Left renal pelvis (tissue), 4 donors: ENCODE data around the gene CHRM5. TPM values are rescaled to one million over a fixed set of nuclear protein-coding genes. Genes with fewer than 3 reads are reported as not detected.

Experiments
- DNase-seq, 4 donors: peaks; one replicate each; pipeline ENCODE4 v3.0.0-alpha.2; 2013; ENCODE audit warnings: low read depth in 4 of 4, low spot score in 3 of 4
- polyA plus RNA-seq, 4 donors: library from polyadenylated mRNA; unstranded; fragments of 120-200 nt; gene quantifications; one replicate each; pipeline ENCODE4 v1.2.1, GENCODE V29; 2013; ENCODE audit not compliant: insufficient read length in 4 of 4

The CHRM5 gene, protein sequence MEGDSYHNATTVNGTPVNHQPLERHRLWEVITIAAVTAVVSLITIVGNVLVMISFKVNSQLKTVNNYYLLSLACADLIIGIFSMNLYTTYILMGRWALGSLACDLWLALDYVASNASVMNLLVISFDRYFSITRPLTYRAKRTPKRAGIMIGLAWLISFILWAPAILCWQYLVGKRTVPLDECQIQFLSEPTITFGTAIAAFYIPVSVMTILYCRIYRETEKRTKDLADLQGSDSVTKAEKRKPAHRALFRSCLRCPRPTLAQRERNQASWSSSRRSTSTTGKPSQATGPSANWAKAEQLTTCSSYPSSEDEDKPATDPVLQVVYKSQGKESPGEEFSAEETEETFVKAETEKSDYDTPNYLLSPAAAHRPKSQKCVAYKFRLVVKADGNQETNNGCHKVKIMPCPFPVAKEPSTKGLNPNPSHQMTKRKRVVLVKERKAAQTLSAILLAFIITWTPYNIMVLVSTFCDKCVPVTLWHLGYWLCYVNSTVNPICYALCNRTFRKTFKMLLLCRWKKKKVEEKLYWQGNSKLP
- polyA plus RNA-seq = under 1 TPM; 0.09 to 0.29 (median 0.12) TPM

DNA sequence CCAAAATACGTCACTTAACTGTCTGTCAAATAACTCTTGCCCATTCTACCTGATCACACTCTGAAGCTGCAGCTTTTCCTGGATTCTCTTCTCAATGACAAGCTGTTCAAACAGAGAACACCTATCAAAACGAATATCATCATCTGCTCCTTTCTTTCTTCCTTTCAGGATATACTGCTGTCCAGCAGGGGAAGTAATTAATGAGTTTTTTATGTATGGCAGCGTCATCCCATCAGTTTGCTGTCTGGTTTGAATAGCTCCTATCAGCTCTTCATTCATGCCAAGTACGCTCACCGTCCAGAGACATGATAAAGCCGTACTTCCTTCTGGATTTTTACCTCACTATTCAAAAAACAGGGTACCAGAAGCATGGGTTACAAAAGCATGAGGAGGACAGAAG lies at the start of gene CHRM5:
TSS of gene CHRM5 (plus strand) at position 274 of the 400 bp plus-strand sequence. CDS start 94,221 bp downstream, outside the sequence.
- no peak for DNase-seq

DNA sequence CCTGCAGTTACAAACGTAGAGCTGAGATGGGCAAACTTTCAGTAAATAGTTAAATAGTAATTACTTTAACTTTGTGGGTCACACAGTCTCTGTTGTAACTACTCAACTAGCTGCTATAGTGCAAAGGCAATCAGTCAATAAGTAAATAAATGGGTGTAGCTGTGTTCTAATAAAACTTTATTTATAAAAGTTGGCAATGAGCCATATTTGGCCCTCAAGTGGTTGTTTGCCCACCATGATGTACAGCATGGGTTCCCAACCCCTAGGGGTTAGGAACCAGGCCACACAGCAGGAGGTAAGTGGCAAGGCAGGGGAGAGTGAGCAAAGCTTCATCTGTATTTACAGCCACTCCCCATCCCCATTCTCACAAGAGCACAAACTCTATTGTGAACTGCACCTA lies 44.9 kb upstream of the CHRM5 start:
- DNase-seq = no peak

DNA sequence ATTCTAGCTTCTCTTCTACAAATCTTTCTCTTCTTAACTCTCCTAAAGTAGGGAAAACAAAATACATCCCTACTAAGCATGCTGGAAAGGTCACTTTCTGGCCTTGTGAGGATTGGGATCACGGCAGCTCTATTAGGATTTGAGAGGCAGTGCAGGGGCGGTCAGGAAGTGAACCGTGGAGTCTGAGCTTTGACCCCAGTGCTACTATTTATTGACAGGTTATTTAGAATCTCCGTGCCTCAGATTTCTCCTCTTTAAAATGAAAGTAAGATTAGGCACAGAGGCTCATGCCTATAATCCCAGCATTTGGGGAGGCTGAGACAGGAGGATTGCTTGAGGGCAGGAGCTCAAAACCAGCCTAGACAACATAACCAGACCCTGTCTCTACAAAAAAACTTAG lies 42.0 kb upstream of the CHRM5 start:
- no peak for DNase-seq

DNA sequence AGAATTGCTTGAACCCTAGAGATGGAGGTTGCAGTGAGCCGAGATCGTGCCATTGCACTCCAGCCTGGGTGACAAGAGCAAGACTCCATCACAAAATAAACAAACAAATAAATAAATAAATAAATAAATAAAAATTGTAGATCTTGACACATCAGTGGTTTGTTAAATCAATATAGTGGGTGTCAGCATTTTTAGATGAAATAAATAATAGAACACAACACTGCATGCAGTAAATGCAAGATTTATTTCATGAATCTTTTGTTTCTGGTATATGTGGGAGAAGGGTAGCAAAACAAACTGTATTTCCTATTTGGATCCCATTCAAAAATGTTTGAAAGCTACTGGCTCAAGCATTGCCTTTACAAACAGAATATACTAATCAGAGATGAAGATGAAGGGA lies 35.6 kb upstream of the CHRM5 start:
- no peak for DNase-seq

DNA sequence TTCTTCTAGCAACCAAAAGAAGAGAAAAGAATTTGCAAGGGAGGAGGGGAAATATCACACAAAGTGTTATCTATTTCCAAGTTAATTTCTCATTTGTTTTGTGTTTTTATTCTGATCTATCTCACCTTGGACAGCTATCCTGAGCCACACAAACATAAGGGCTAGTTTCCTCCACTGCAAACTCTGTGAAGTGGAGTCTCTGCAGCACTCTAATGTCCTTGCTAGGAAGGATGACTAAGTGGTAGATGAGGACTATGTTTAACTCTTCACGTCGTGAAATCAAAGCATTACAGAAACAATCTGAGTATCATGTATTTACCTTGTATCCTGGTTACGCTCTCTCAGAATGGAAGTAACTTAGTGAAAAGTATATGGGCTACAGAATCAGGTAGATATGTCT lies 33.9 kb upstream of the CHRM5 start:
- DNase-seq = no peak

DNA sequence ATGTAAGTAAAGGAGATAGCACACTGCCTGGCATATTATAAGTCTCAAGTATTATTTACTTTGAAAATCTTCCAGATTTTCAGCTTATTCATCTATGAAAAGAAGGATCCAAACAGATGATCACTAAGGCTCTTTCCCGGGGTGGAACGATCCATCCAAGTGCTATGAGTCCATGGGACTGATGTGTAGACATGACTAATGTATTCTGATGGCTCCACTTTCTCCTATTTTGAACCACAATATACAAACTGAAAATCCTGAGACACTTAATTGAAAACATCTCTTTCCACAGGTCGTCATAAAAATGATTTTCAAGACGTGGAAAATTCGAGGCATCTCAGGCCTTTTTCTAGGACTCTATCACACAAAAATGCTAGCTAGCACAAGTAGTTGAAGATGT lies 33.4 kb upstream of the CHRM5 start:
- no peak for DNase-seq

DNA sequence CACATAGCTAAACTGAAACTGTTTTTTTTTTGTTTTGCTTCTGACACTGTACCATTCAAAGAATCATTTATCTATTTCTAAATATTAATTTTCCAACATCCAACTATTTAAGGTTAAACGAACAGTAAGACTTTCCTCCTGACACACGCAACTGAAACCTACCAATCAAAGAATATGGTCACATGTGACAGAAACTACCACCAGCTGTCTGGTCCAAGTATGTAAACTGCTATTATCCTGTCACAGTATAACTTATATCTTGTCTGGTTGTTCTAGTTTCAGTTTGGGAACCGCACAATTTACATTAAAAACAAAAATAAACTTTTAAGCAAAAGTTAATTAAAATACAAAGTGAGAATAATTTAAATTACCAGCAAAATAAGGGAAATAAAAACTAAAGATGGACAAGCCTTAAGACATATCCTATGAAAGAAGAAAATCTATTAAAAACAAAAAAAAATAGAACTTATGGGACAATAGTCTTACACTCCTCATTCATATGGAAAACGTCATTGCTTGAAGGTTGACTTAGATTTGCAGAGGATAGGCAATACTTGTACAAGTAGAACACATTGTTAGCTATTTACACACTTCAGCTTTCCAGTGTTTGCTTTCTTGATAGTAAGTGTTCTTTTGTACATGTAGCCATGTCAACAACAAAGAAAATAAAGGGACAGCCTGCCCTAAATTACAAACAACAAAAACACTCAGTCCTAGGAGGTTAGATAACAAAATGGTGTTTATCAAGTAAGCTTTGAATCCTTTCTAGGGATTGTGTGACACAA lies 26.8 kb upstream of the CHRM5 start:
- DNase-seq = no peak

DNA sequence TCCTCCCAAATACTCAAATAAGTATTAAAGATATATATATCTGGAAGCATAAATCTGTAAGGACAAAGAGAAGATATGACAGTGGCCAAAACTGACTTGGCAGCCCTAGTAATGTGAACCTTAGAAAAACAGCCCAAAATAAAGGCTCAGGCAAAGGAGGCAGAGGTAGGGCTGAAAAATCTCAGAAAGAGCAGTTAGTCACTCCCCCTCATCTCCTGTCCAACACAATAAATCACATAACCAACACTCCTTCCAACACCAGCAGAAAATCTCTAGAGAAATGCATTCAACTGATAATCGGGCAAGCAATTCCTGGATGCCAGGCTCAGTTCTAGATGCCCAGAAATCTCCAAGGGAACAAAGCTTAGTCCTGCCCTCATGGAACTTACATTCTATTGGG lies 22.1 kb upstream of the CHRM5 start:
- DNase-seq = peak in 1 of 4 donors; percentile 47

DNA sequence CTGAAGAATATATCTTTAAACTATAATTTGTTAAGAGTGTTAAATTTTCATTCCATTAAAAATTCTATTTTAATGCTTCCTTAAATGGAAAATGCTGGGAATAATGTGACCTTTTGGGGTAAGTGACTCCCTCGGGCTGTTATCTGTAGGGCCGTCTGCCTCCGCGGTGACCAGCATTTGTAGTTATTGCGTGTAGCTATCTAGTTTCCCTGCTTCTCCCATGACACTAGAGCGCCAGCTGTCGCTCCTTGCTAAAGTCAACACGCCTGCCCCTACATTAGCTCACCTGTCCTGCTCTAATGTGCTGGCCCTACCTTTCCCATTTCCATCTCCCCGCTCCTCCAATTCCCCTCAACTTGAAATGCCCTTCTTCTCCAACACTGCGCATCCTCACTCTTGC lies 12.4 kb upstream of the CHRM5 start:
- DNase-seq = no peak

DNA sequence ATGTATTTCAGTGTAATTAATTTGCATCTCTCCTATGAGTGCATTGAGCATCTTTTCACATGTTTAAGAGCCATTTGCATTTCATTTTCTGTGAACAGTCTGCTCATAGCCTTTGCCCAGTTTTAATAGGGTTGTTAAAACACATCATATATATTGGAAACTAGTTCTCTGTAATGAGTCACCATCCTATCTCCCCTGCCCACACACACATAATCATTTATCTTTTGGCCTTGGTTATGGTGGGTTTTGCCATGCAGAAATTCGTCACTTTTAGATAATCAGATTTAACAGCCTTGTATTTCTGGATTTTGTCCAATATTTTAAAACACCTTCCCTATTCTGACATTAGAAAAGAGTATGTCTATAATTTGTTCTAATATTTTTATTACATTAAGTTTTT lies 11.9 kb upstream of the CHRM5 start:
- no peak for DNase-seq

DNA sequence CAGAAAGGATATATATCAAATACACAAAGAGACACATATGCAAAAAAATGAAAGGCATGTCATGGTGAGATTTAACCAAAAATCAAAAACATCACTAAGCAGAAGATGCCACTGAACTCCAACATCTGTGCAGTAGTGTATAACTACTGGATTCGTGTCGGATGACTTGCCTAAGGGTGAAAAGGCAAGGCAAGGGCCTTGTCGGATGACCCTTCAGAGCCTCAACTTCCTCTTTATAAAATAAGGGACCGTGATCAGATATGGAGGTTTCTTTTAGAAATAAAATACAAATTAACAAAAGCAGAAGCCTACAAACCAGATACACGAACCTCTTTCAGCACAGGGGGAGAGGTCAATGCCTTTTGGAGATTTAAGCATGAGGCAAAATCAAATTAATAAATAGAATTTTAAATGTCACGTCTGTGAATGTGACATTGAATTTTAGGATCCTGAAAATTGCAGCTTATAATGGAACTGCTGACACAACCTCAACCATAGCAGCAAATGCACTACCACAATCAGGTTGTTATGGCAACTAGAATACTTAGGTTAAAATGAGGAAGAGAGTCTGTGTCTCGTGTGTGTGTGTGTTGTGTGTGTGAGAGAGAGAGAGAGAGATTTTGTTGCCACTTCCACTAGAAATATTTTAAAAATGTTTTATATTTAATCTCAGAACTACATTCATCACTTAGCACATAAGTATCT lies 8.3 kb upstream of the CHRM5 start:
- DNase-seq = no peak

DNA sequence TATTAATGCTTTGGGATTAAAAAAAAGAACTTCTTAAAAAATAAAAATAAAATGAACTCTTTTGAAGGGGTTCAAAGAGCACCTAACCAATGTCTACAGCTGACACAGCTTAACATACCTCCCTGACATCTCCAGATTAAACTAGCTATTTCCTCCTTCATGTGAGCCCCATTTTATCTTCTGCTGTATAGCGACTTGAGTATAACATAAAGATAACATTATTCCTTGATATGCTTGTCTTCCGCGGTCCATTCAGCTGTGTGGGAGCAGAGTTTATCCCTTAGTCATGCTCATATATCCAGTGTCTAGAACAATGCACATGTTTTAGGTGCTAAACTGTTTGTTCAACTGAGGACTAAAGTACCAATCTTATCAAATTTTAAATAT lies 7.8 kb upstream of the CHRM5 start:
- DNase-seq = no peak

DNA sequence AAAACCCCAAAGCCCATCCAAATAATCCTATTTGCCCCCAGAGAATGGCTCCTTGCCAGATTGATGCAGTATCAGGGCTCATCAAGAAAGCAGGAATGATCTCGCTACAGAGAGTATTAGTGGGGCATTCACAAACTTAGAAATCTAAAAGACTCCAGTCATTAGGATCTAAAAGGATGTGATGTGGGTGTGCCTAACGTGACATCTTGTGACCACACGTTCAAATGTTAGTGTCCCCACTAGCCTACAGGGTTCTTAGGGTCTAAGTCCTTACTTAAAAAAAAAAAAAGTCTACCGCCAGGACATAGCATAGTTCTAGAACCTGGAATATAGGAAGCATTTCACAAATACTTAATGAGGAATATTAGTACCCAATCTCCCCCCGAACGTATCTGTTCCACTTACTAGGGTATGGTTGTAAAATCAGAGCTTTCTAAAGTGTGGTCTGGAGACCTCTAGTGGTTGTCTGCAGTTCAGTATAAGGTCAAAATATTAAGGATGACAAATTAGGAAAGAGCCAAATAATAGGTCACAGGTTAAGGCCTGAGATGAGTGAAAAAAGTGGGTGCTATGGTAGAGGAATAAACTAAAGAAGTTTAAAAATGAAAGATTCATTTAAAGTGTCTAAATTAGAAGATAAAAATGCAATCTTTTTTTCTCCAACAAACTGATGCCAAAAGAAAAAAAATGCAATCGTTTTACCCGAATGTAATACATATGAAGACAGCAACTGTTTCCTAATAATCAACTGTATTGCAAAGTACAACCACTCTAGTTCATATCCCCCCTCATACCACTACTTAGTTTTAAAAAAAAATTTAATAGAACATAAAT lies 4.2 kb upstream of the CHRM5 start:
- no peak for DNase-seq

DNA sequence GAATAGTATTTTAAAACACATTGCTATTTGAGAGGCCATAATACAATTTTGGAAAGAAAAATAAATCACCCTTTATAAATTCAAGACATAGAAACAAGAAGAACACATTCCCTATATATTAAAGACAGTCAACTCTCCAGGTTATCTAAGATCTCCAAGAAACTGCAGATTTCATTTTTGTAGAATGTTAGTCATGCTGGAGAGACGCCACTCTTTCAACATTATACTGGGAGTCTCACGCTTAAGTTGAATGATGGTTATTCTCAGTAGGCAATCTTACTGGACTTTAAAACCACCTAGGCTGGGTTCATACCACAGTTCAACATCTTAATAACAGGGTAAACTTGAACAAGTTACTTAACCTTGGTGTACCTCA lies 3.6 kb upstream of the CHRM5 start:
- no peak for DNase-seq

DNA sequence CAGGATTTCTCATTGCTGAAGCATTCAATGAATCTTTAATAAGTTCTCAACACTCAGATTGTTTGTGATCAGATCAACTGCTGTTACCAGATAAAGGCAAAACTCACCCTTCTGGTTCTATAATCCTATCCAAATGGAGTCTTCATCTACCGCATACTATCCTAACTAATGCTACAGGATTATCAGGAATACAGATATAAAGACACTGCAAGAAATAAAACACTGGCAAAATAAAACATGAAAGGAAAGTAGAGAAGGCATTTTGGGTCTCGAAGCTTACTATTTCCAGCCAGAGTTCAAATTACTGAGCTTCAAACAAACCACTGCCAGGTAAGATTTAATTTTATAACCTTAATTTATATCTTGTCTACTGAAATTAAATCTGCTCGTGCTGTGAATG lies 524 bp downstream of the CHRM5 start:
- no peak for DNase-seq

DNA sequence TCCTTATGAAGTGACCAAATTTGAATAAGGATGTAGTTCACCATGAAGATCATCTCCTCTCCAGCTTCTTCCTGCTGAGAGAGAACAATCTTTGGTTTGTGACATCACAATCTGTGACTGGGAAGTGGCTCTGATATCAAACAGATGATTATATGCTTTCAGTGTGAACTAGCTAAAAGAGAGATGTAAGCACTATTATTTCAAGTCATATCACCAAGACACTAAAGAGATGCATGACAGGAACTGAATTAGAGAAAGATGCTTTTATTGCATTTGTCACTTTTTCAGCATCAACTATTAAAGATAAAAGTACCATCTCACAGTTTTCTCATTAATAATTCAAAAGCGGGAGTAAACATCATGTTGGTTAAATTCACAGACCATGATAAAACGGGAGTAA lies 3.5 kb downstream of the CHRM5 start:
- DNase-seq = no peak

DNA sequence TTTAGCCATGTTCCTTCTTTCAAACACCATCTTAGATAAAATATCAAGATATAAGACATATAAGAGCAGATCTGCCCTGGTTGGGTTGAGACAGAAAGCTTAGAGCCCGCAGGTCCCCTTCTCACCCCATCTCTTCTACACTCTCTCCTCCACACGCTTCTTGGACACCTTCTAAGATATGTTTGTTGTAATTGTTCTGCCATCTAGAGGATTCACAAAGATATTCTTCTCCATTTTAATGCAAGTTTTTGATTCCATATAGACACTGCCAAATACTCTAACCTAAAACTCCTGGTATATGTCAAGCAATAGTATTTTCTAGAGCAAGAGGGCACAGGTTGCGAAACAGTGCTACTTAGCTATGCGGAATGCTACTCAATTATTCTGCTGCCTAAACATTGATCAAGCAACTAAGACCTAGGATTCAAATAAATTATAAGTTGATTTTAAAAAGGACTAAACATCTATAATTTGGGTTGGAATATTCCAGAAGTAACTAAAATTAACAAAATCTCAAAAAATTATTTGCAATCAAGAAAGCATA lies 6.8 kb downstream of the CHRM5 start:
- DNase-seq = no peak

DNA sequence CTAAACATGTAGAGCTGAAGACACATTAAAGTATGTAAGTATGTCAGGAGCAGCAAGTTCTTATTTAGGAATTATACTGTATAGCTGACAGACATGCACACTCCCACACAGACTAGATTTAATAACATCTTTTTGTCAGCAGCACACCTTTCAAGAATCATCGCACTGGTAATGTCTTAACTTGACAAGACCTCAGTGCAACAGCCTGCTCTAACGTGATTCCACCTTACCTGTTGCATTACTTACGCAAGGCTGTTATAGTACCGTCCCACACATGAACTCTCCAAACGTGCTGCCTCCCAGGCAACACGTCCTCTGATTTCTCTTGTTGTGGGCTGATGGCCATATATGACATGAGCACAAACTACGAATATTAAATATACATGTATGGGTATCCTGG lies 11.9 kb downstream of the CHRM5 start:
- DNase-seq = no peak

DNA sequence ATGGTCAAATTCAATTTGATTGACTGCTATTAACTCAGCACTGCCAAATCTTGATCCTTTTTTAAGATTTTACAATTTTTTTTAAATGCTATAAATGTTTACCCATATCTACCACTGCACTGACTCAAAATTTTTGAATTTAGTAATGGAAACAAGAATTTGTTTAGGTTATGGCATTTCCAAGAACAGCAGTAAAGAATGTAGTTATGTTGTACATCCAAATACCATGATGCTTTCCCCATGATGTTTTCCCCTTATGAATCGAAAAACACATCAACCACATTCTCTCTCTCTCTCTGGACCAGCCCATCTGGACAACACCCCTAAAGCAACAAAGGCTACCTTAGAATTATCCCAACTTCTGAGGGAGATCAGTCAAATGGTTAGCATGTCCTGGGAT lies 14.2 kb downstream of the CHRM5 start:
- no peak for DNase-seq

DNA sequence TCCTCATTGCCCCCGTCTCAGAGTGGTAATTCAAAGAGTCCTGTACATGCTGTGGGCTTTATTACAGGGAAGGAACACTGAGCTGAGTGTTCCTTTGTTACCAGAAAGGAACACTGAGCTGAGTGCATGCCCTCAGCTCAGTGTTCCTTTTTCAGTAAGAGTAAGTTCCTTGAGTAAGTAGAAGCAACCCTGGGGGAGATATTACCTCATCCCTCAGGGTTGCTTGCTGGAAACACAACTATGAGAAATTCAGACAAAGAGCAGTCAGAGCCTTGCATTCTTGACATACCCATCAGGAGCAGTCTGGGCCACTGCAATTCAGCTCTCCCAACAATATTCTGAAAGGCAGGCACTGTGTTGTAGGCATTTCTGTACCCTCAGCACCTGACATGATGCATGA lies 17.0 kb downstream of the CHRM5 start:
- DNase-seq = no peak
